ENCODE data around the gene UBE2V1. TPM values are rescaled to one million over a fixed set of nuclear protein-coding genes. Genes with fewer than 3 reads are reported as not detected.

Gene UBE2V1
- total and polyA plus RNA-seq, 8 donors = 37.9 to 61.7 (median 53.3) TPM

DNA sequence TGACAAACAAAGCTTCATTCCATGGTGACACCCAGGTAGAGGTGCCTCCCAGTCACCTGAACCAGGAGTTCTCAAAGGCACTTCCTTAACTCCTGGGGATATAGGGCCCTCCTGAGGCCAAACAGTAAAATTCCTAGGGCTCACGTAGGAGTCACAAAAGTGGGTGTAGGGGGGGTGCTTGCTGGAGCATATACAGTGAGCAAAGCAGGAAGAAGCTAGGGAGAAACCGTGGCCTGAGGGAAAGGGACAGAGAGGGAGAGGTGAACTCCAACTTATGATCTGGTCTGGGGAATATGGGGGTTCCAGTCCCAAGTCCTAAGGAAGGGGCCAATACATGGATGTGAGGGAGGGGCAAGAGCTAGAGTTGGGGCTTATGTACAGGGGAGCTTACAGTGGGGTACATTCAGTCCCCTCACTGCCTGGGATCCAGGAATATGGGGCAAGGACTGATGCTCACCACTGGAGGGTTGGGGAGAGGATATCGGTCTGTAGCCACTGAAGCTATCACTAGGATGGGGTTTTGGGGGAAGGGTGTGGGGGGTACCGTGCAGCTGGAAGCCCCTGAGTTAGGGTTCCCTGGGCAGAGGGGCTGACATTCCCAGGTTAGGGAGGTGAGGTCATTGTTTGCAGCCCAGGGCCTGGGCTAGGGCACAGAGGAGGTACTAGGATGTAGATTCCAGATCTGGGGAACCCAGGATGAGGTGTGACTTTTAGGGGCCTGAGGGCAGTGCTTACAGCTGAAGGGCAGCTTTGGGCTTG is 39.6 kb upstream of the UBE2V1 start:
- Histone ChIP-seq H3K4me1 (peaks cover 34 to 37% (median 35%) of the 10 kb centered on the region in 3 donors), H3K9me3 (no peaks in the 10 kb centered on the region), H3K27me3 (no peaks in the 10 kb centered on the region), H3K4me3 (peak overlapping the region; percentile 65 to 90 (median 90)), H3K27ac (peak overlapping the region; percentile 69 to 87 (median 80)), H3K36me3 (no peaks in the 10 kb centered on the region)
- intact Hi-C loops (cut with DNase I) = loop anchor here in 1 of 3 donors (10.0 kb wide), 1 partner anchor 168 kb away; the partner anchor contains the start of gene SNAI1
- FAIRE-seq (no peak), ATAC-seq (peak in 3 of 4 donors; percentile 18 to 35 (median 32)), DNase-seq (no peak)
- 7 to 8% methylated on average over 4 of the region's 4 CpGs for WGBS, 2 donors
- TF ChIP-seq, protein P1, sequence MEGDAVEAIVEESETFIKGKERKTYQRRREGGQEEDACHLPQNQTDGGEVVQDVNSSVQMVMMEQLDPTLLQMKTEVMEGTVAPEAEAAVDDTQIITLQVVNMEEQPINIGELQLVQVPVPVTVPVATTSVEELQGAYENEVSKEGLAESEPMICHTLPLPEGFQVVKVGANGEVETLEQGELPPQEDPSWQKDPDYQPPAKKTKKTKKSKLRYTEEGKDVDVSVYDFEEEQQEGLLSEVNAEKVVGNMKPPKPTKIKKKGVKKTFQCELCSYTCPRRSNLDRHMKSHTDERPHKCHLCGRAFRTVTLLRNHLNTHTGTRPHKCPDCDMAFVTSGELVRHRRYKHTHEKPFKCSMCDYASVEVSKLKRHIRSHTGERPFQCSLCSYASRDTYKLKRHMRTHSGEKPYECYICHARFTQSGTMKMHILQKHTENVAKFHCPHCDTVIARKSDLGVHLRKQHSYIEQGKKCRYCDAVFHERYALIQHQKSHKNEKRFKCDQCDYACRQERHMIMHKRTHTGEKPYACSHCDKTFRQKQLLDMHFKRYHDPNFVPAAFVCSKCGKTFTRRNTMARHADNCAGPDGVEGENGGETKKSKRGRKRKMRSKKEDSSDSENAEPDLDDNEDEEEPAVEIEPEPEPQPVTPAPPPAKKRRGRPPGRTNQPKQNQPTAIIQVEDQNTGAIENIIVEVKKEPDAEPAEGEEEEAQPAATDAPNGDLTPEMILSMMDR (IDR thresholded peaks at IDR 0.05) = no peak

DNA sequence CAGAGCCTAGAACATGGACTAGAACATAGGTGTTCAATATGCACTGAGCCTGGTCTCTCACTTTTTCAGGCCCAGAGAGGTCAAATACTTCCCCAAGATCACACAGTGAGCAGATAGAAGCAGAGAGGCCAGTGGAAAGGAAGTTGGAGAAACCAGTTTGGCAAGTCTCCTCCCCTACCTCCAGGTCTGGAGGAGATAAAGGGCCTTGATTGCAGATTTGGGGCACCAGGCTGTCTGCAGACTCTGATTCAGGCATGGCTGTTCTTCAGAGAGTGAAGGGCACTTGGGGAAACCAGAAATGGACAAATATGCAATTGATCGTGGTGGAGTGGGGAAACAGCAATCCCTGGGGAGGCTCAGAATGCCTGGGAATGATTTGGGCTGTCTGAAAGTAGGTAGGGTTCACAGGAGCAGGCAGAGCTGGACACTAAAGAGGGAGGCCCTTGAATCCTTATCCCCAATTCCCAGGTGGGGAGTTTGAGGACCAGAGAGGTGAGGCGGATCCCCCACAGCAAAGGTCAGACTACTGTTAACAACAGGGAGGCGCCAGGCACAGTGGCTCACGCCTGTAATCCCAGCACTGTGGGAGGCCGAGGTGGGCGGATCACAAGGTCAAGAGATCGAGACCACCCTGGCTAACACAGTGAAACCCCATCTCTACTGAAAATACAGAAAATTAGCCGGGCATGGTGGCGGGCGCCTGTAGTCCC is 38.2 kb upstream of the UBE2V1 start:
- TF ChIP-seq, protein P1 (IDR thresholded peaks at IDR 0.05) = no peak
- FAIRE-seq = no peak
- Histone ChIP-seq H3K27me3 (no peaks in the 10 kb centered on the region), H3K9me3 (no peaks in the 10 kb centered on the region), H3K36me3 (no peaks in the 10 kb centered on the region), H3K4me1 (peaks cover 34 to 39% (median 35%) of the 10 kb centered on the region in 3 donors), H3K4me3 (peak overlapping the region in 1 of 4 donors; percentile 90), H3K27ac (peak overlapping the region; percentile 39 to 83 (median 62))
- WGBS, 2 donors = 67 to 69% methylated on average over 9 to 10 of the region's 10 CpGs
- peak in 2 of 6 donors; percentile 55 to 60 for DNase-seq
- peak; percentile 30 to 46 (median 36) for ATAC-seq
- intact Hi-C loops (cut with DNase I) = loop anchor here in 1 of 3 donors (10.0 kb wide), 1 partner anchor 166 kb away; the partner anchor contains the start of gene SNAI1

DNA sequence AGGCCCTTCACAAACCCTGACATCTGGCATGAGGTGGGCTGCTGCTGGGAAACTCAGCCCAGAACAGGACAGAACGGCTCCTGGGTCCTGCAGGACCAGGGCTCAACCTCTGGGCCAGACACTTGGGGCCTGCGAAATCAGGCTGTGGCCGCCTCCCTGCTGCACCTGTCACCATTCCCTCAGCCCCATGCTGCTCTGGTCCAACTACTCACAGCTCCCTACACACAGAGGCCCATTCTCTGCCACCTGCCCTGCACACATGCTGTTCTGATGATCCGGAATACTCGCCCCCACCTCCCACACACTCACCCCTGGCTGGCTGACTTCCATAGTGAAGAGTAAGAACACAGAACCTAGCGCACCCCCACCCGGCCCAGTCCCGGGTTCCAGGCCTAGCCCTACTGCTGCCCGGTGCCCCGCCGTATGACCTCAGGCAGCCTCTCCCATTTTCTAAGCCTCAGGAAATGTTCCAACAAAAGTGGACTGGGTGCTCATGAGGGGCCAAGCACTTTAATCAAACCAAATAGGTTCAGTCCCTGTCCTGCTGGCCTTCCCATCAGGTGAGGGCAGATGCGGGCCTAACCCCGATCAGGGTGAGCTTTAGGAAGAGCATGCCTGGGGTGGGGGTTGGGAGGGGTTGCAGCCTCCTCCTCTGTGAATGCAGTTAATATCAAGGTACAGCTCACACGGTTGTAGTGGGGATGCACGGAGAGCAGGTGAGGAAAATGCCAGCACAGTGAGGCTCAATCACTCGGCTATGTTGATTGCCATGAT is 36.7 kb upstream of the UBE2V1 start:
- intact Hi-C loops (cut with DNase I) = loop anchor here in 1 of 3 donors (10.0 kb wide), 1 partner anchor 165 kb away; the partner anchor contains the start of gene SNAI1
- Histone ChIP-seq H3K4me1 (peaks cover 34 to 42% (median 35%) of the 10 kb centered on the region in 3 donors), H3K4me3 (no peak overlapping the region), H3K27me3 (no peaks in the 10 kb centered on the region), H3K27ac (peak overlapping the region; percentile 15 to 83 (median 50)), H3K36me3 (no peaks in the 10 kb centered on the region), H3K9me3 (no peaks in the 10 kb centered on the region)
- 41 to 43% methylated on average over 16 of the region's 16 CpGs for WGBS, 2 donors
- peak; percentile 65 to 83 (median 71) for DNase-seq
- TF ChIP-seq, protein P1 (IDR thresholded peaks at IDR 0.05) = no peak
- FAIRE-seq = no peak
- peak; percentile 31 to 64 (median 46) for ATAC-seq

DNA sequence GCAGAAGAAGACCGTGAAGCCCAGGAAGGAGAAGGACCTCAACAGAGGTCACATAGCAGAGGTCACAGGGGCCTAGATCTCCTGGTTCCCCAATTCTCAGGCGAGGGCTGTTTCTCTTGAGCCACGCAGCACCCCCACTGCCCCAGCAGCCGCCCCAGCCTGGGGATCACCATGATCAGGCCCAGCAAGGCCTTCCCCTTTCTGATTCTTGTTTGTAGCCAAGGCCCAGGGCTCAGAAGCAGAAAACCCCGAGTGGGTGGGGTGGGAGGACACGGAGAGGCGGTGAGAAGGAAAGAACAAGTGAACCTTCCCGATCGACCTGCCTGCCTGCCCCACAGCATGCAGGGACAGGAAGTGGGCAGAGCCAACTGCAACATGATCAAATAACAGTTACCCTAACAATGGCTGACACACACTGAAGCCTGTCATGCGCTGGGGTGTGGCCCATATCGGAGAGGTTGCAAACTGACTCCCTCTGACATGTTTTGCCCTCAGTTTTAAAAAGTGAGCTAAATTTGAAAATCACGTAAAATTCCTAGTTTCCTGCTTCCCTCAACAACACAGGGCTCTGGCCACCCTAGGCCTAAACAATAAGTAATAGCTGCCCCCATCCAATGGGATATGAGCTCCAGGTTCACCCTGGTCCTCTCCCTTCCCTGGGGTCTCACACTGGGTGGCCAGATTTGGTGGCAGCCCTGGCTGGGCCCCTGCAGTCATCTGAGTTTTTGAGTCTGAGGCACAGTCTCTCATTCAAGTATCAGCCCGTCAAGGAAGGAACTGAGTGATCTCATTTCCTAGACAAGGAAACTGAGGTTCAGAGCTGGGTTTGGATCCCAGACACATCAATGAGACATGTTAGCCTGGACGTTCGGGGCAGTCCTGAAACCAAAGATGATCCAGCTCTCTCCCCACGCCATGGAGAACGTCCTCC is 34.0 kb upstream of the UBE2V1 start:
- no peaks in the 10 kb centered on the region for H3K9me3 ChIP-seq
- peak overlapping the region in 3 of 4 donors; percentile 3 to 58 (median 45) for H3K27ac ChIP-seq
- FAIRE-seq (no peak), DNase-seq (no peak), ATAC-seq (peak in 1 of 4 donors; percentile 11)
- TF ChIP-seq, protein P1 (IDR thresholded peaks at IDR 0.05) = no peak
- WGBS, 2 donors = 73 to 75% methylated on average over 17 of the region's 17 CpGs
- no peak overlapping the region for H3K4me3 ChIP-seq
- H3K4me1 ChIP-seq = peaks cover 30 to 44% (median 31%) of the 10 kb centered on the region in 3 donors
- no peaks in the 10 kb centered on the region for H3K27me3 ChIP-seq
- intact Hi-C loops (cut with DNase I) = no loop called here
- H3K36me3 ChIP-seq = peaks cover 0 to 11% (median 3%) of the 10 kb centered on the region in 3 donors
